Endothelial cell (in vitro differentiated cells): ENCODE data around the gene FN3KRP. TPM values are rescaled to one million over a fixed set of nuclear protein-coding genes. Genes with fewer than 3 reads are reported as not detected.
A peak's percentile ranks its signal among the peaks of the same experiment; 100 is the strongest.

Source experiments
- DNase-seq: peaks from one replicate; pipeline ENCODE4 v3.0.0; 2021; ENCODE audit warnings: low spot score
- H3K27ac Mint-ChIP-seq: one replicate; pipeline ENCODE4 v1.8.0; 2021; ENCODE audit warnings: mixed read lengths, inconsistent platforms; ENCODE audit not compliant: unreplicated experiment
- H3K27me3 Mint-ChIP-seq: one replicate; pipeline ENCODE4 v1.8.0; 2021; ENCODE audit warnings: mild to moderate bottlenecking, moderate library complexity, mixed read lengths, inconsistent platforms; ENCODE audit not compliant: unreplicated experiment
- H3K36me3 Mint-ChIP-seq: one replicate; pipeline ENCODE4 v1.8.0; 2021; ENCODE audit warnings: mild to moderate bottlenecking, low read depth, mixed read lengths, inconsistent platforms; ENCODE audit not compliant: unreplicated experiment
- H3K4me1 Mint-ChIP-seq: one replicate; pipeline ENCODE4 v1.8.0; 2021; ENCODE audit warnings: mild to moderate bottlenecking, mixed read lengths, inconsistent platforms; ENCODE audit not compliant: unreplicated experiment
- H3K4me3 Mint-ChIP-seq: one replicate; pipeline ENCODE4 v1.8.0; 2021; ENCODE audit warnings: mild to moderate bottlenecking, mixed read lengths, inconsistent platforms; ENCODE audit not compliant: unreplicated experiment
- H3K9me3 Mint-ChIP-seq: one replicate; pipeline ENCODE4 v1.8.0; 2021; ENCODE audit warnings: mixed read lengths, inconsistent platforms; ENCODE audit not compliant: unreplicated experiment
- total RNA-seq: library from RNA; stranded (reverse); fragmentation: NEBNext Ultra II Directional; extraction: Animal tissue kit (Norgen Biotek cat#: 25700); gene quantifications from one replicate; pipeline ENCODE4 v1.2.1, GENCODE V29; 2021; ENCODE audit not compliant: unreplicated experiment
- TF ChIP-seq, protein P1 (sequence below): fragments of 200-600 bp; sonication (generic); IDR thresholded peaks from one replicate; pipeline ENCODE4 v1.5.0; 2021; ENCODE audit warnings: antibody characterized with exemption; ENCODE audit not compliant: unreplicated experiment

Gene FN3KRP
- total RNA-seq, 1 donor from 2014 or later: 27.9 TPM

DNA sequence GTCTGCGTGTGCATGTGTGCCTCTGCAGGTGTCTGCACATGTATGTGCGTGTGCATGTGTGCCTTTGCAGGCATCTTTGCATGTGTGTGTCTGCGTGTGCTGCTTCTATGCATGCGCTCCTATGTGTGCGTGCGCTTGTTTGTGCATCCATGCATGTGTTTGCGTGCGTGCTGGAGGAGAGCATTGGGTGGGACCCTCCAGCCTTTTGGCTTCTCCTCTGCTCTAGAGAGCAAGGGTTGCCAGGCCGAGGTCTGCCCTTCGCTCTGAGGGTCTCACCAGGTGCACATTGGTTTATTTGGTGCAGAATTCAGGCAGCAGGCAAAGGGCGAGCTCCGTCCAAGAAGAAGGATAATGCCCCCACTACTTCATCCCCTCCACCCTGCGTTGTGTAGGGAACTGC lies 17.0 kb upstream of the FN3KRP start:
- peak overlapping the region; percentile 96 for H3K4me3 Mint-ChIP-seq
- DNase-seq: no peak
- TF ChIP-seq, protein P1, sequence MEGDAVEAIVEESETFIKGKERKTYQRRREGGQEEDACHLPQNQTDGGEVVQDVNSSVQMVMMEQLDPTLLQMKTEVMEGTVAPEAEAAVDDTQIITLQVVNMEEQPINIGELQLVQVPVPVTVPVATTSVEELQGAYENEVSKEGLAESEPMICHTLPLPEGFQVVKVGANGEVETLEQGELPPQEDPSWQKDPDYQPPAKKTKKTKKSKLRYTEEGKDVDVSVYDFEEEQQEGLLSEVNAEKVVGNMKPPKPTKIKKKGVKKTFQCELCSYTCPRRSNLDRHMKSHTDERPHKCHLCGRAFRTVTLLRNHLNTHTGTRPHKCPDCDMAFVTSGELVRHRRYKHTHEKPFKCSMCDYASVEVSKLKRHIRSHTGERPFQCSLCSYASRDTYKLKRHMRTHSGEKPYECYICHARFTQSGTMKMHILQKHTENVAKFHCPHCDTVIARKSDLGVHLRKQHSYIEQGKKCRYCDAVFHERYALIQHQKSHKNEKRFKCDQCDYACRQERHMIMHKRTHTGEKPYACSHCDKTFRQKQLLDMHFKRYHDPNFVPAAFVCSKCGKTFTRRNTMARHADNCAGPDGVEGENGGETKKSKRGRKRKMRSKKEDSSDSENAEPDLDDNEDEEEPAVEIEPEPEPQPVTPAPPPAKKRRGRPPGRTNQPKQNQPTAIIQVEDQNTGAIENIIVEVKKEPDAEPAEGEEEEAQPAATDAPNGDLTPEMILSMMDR: no peak
- H3K27me3 Mint-ChIP-seq: peaks cover 20% of the 10 kb centered on the region
- peaks cover 3% of the 10 kb centered on the region for H3K9me3 Mint-ChIP-seq
- H3K27ac Mint-ChIP-seq: no peak overlapping the region
- H3K36me3 Mint-ChIP-seq: peaks cover 3% of the 10 kb centered on the region
- H3K4me1 Mint-ChIP-seq: peaks cover 4% of the 10 kb centered on the region

DNA sequence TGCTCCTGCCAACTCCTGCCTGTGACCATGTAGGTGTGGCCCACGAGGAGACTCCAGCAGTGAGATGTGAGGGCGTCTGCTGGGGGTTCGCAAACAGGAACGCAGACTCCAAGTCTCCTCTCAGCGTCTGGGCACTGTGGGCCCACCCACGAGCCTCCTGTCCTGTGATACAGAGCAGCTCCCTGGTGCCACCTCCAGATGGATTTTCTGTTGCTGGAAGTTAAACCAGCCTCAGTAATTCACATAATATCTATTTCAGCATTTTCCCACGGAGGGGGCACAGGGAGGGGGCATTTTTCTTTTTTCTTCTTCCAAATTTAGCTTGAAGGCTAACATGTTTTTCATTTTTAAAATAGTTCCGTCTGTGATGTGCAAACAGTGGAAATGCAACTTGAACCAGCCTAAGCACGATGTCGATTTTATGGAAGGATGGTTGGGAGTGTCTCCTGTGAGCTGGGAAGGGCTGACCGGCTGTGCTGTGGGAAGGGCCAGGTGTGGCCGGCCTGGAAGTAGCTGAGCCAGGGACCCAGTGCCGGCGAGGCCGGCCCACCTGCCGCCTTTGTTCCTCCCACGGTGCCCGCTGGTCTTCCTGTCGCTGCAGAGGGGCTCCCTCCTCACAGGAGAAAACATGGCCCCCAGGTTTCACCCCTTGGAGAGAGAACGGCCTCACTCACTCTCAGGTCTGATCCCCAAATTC lies 14.1 kb upstream of the FN3KRP start:
- Mint-ChIP-seq H3K27me3 (peaks cover 17% of the 10 kb centered on the region), H3K4me3 (no peak overlapping the region), H3K27ac (no peak overlapping the region), H3K9me3 (no peaks in the 10 kb centered on the region), H3K4me1 (peaks cover 4% of the 10 kb centered on the region), H3K36me3 (no peaks in the 10 kb centered on the region)
- TF ChIP-seq, protein P1: no peak
- no peak for DNase-seq

DNA sequence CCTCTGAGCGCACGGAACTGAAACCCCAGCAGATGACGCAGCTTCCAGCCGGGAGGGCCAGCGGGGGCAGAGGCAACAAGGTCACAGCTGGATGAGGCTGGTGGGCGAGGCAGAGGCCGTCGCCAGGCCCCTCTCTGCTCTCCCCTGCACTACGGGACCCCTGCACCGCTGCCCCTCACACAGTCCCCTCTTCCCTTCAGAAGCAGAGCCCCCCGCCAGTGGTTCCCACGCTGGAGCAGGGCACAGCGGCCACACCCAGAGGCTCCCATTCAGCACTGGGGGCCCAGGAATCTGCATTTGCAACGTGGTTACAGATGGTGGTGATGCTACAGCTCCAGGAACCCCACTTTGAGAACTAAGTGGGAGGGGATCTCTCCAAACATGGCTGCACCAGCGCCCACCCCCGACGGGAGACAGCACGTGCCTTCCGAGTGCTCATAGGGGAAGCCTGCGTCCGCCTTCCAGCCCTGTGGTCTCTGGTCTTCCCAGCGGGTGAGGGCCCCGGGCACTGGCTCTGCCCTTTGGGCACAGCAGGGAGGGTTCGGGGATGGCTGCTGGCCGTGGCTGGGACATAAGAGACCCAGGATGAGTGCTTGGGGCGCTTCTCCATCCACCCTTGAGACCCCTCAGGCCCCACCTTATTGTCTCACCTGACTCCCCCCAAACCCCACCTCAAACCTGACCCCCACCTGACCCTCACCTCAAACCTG lies 13.3 kb upstream of the FN3KRP start:
- Mint-ChIP-seq H3K4me3 (no peak overlapping the region), H3K4me1 (peaks cover 4% of the 10 kb centered on the region), H3K9me3 (no peaks in the 10 kb centered on the region), H3K27ac (no peak overlapping the region), H3K36me3 (no peaks in the 10 kb centered on the region), H3K27me3 (peaks cover 17% of the 10 kb centered on the region)
- no peak for DNase-seq
- TF ChIP-seq, protein P1: no peak

DNA sequence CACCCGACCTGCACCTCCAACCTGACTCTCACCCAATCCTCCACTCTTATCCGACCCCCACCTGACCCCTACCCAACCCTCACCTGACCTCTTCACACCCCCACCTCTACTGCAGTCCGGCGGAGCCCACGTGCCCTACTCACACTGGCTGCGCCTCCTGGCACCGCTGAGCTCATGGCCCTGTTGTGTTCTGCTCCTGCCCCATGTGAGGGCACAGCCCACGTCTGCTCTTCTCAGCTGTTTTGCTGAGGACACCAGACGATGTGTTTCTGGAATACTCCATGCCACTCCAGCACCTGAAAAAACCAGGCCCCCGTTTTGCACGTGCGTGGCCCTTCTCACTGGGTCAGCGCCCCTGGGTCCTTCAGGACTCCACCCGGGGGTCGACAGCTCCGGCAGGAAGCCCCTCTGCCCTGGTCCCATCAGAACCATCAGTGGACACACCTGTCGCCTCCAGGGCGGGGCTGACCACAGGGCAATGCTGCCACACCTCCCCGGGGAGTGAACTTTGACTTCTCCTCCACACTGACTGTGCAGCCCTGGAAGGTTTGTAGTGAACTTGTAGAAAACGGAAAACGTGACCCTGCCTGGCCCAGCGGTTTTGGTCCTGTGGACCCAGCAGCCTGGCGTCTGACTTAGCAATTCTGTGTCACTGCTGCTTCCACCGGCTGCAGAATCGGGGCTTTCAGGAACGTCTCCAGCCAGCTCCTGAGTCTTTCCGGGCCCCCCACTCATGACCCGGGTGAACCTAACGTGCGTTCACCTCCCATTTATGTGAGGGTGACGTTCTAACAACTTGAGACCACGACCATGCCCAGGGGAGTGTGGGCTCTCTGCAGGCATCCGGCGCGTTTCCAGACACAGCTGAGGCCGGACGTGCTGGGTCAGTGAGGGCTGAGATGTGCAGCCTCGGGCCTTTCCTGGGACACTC lies 12.3 kb upstream of the FN3KRP start:
- TF ChIP-seq, protein P1: no peak
- Mint-ChIP-seq H3K27me3 (peaks cover 14% of the 10 kb centered on the region), H3K4me3 (no peak overlapping the region), H3K36me3 (no peaks in the 10 kb centered on the region), H3K9me3 (no peaks in the 10 kb centered on the region), H3K4me1 (peaks cover 3% of the 10 kb centered on the region), H3K27ac (no peak overlapping the region)
- DNase-seq: no peak
